ENCODE results near the gene ARPC1A.

ARPC1A gene

GRCh38 chr7:99359465-99360154, 33.9 kb downstream of the ARPC1A start:
- no peak for DNase-seq (ENCODE audit: low read depth)
- no peak overlapping the region for H3K4me3 ChIP-seq (ENCODE audit: low read depth, low read length)
- no peak for TF ChIP-seq CTCF (IDR thresholded peaks at IDR 0.05; ENCODE audit: insufficient read depth, low read depth, low read length, missing control alignments)

- H3K4me3 ChIP-seq (ENCODE audit: low read depth, low read length): no peak overlapping the region
- TF ChIP-seq CTCF (IDR thresholded peaks at IDR 0.05; ENCODE audit: insufficient read depth, low read depth, low read length, missing control alignments): no peak
- DNase-seq (ENCODE audit: low read depth): no peak
Observed at GRCh38 chr7:99362801-99363200, 37.1 kb downstream of the ARPC1A start.

- TF ChIP-seq CTCF (IDR thresholded peaks at IDR 0.05; ENCODE audit: insufficient read depth, low read depth, low read length, missing control alignments): no peak
- DNase-seq (ENCODE audit: low read depth): no peak
- H3K4me3 ChIP-seq (ENCODE audit: low read depth, low read length): no peak overlapping the region
Observed at GRCh38 chr7:99363286-99363685, 37.6 kb downstream of the ARPC1A start.

- no peak overlapping the region for H3K4me3 ChIP-seq (ENCODE audit: low read depth, low read length)
- peak; percentile 65 for TF ChIP-seq CTCF (IDR thresholded peaks at IDR 0.05; ENCODE audit: insufficient read depth, low read depth, low read length, missing control alignments)
- peak; percentile 50 for DNase-seq (ENCODE audit: low read depth)
Observed at GRCh38 chr7:99365318-99366141, 39.8 kb downstream of the ARPC1A start.

- DNase-seq (ENCODE audit: low read depth): no peak
- H3K4me3 ChIP-seq (ENCODE audit: low read depth, low read length): no peak overlapping the region
- TF ChIP-seq CTCF (IDR thresholded peaks at IDR 0.05; ENCODE audit: insufficient read depth, low read depth, low read length, missing control alignments): no peak
Observed at GRCh38 chr7:99366646-99367045, 40.9 kb downstream of the ARPC1A start.

GRCh38 chr7:99368750-99369389, 43.2 kb downstream of the ARPC1A start:
- no peak for TF ChIP-seq CTCF (IDR thresholded peaks at IDR 0.05; ENCODE audit: insufficient read depth, low read depth, low read length, missing control alignments)
- no peak overlapping the region for H3K4me3 ChIP-seq (ENCODE audit: low read depth, low read length)
- DNase-seq (ENCODE audit: low read depth): no peak
